Measurements from ENCODE around the gene PASK.

GRCh38 chr2:241163601-241164118, 14.4 kb upstream of the PASK start:
- TF ChIP-seq TCF7L2 (IDR thresholded peaks at IDR 0.05; ENCODE audit: borderline replicate concordance, extremely low read depth, insufficient read depth, insufficient read length) (no peak), CTCF (IDR thresholded peaks at IDR 0.05 in 2 of 3, conservative IDR thresholded peaks at IDR 0.05 in 1 of 3; ENCODE audit: borderline replicate concordance in 1 of 3, insufficient read depth in 1 of 3, low read depth in 2 of 3, low read length in 2 of 3) (no peak), EZH2phosphoT487 (IDR thresholded peaks at IDR 0.05; ENCODE audit: borderline replicate concordance) (no peak), YY1 (IDR thresholded peaks at IDR 0.05; ENCODE audit: extremely low read depth, insufficient replicate concordance, low read depth, low read length) (no peak), POLR2A (IDR thresholded peaks at IDR 0.05; ENCODE audit: borderline replicate concordance, extremely low read depth, insufficient read depth, insufficient read length) (no peak), EZH2 (IDR thresholded peaks at IDR 0.05) (no peak), SIN3A (IDR thresholded peaks at IDR 0.05; ENCODE audit: low read depth) (no peak), EGR1 (IDR thresholded peaks at IDR 0.05; ENCODE audit: low read depth) (no peak), POLR2AphosphoS5 (IDR thresholded peaks at IDR 0.05; ENCODE audit: low read depth, low read length) (no peak), SRF (IDR thresholded peaks at IDR 0.05; ENCODE audit: low read depth) (no peak)

All from HCT116 (cell line).